B cell (primary cell): ENCODE data around the gene EHBP1L1. TPM values are rescaled to one million over a fixed set of nuclear protein-coding genes. Genes with fewer than 3 reads are reported as not detected.
A peak's percentile ranks its signal among the peaks of the same experiment; 100 is the strongest.

Source experiments
- ATAC-seq: fragments of 200-7000 bp; cut with Tn5 transposase; one replicate; pipeline ENCODE4 v1.10.0; 2021; ENCODE audit warnings: low read depth, mild to moderate bottlenecking, moderate number of reproducible peaks, moderate library complexity
- CTCF ChIA-PET: fragments of 350-600 bp; sonication (Branson Sonifier 250); formaldehyde crosslinking; loops from one replicate; lab custom pipeline; 2021; ENCODE audit warnings: antibody characterized with exemption, inconsistent platforms; lab: Charles Lee
- POLR2A ChIA-PET: fragments of 350-600 bp; sonication (Branson Sonifier 250); formaldehyde crosslinking; loops from one replicate; lab custom pipeline; 2021; ENCODE audit warnings: antibody characterized with exemption; lab: Charles Lee
- DNase-seq: peaks from one replicate; pipeline ENCODE4 v3.0.0; 2013
- H2AFZ ChIP-seq: 2 replicates; pipeline ENCODE4 v1.6.1; 2012; ENCODE audit warnings: mild to moderate bottlenecking, low read depth, low read length; ENCODE audit not compliant: insufficient read depth, poor library complexity, severe bottlenecking
- H3K27ac ChIP-seq, 2 donors: 1 replicate in 1 of 2; 2 replicates in 1 of 2; pipeline ENCODE4 v1.5.1; 2012 to 2013; ENCODE audit warnings: low read length in 2 of 2, mild to moderate bottlenecking in 2 of 2, moderate library complexity in 1 of 2
- H3K27me3 ChIP-seq, 4 experiments: fragments of 200-600 bp in 1 of 4; sonication (generic) in 1 of 4; replicated peaks in 1 of 4; 1 replicate in 2 of 4; 2 replicates in 2 of 4; pipeline versions ENCODE4 v1.6.1 to v1.7.0; 2013 to 2016; ENCODE audit warnings: low read length in 3 of 4, mild to moderate bottlenecking in 2 of 4, mixed read lengths in 1 of 4, moderate library complexity in 1 of 4; ENCODE audit not compliant: insufficient read depth in 4 of 4, control insufficient read depth in 3 of 4; ENCODE audit errors: control extremely low read depth in 1 of 4
- H3K36me3 ChIP-seq, 2 experiments: replicated peaks in 1 of 2; 1 replicate in 1 of 2; 2 replicates in 1 of 2; pipeline versions ENCODE4 v1.6.1 to v1.7.1; 2013; ENCODE audit warnings: low read length in 1 of 2; ENCODE audit not compliant: insufficient read depth in 2 of 2, control insufficient read depth in 1 of 2; ENCODE audit errors: control extremely low read depth in 1 of 2, extremely low read depth in 1 of 2
- H3K4me1 ChIP-seq, 2 donors: fragments of 200-600 bp in 1 of 2; sonication (generic) in 1 of 2; 1 replicate in 1 of 2; 2 replicates in 1 of 2; pipeline versions ENCODE4 v1.5.1 to v1.6.1; 2013 to 2017; ENCODE audit warnings: low read length in 2 of 2; ENCODE audit not compliant: control insufficient read depth in 2 of 2, insufficient read depth in 2 of 2
- H3K4me2 ChIP-seq: replicated peaks from 2 replicates; pipeline ENCODE3; 2012; ENCODE audit warnings: mild to moderate bottlenecking, low read depth, low read length; ENCODE audit not compliant: poor library complexity, severe bottlenecking
- H3K4me3 ChIP-seq, 5 experiments: fragments of 200-600 bp in 1 of 5; sonication (generic) in 1 of 5; 1 replicate in 3 of 5; 2 replicates in 2 of 5; pipeline versions ENCODE4 v1.5.1 to v1.7.0; 2011 to 2016; ENCODE audit warnings: low read length in 4 of 5, mild to moderate bottlenecking in 4 of 5, low read depth in 2 of 5, control low read depth in 1 of 5, moderate library complexity in 1 of 5; ENCODE audit not compliant: insufficient read depth in 1 of 5; ENCODE audit errors: control extremely low read depth in 1 of 5, extremely low read depth in 1 of 5
- H3K79me2 ChIP-seq: fragments of 200-600 bp; sonication (generic); one replicate; pipeline ENCODE4 v1.6.0; 2016; ENCODE audit warnings: low read length; ENCODE audit not compliant: control insufficient read depth, insufficient read depth
- H3K9ac ChIP-seq: fragments of 200-600 bp; sonication (generic); 2 replicates; pipeline ENCODE4 v1.6.1; 2017; ENCODE audit warnings: mild to moderate bottlenecking, low read length, moderate library complexity
- H3K9me3 ChIP-seq, 3 donors: one replicate each; pipeline versions ENCODE4 v1.6.1 to v1.7.1; 2013; ENCODE audit warnings: low read length in 2 of 3; ENCODE audit not compliant: control insufficient read depth in 2 of 3, insufficient read depth in 1 of 3; ENCODE audit errors: control extremely low read depth in 1 of 3
- H4K20me1 ChIP-seq: 2 replicates; pipeline ENCODE4 v1.6.0; 2012; ENCODE audit warnings: mild to moderate bottlenecking, low read length; ENCODE audit not compliant: insufficient read depth, control insufficient read depth, poor library complexity, severe bottlenecking
- H3K27ac Mint-ChIP-seq: one replicate; pipeline ENCODE4 v1.8.0; 2021; ENCODE audit warnings: mixed read lengths
- H3K27me3 Mint-ChIP-seq: one replicate; pipeline ENCODE4 v1.8.0; 2021; ENCODE audit warnings: mixed read lengths
- H3K4me1 Mint-ChIP-seq: one replicate; pipeline ENCODE4 v1.8.0; 2021; ENCODE audit warnings: mixed read lengths
- H3K4me3 Mint-ChIP-seq: one replicate; pipeline ENCODE4 v1.8.0; 2021; ENCODE audit warnings: mixed read lengths
- H3K9me3 Mint-ChIP-seq: one replicate; pipeline ENCODE4 v1.8.0; 2022; ENCODE audit warnings: mixed read lengths; ENCODE audit not compliant: insufficient read depth
- CTCF ChIP-seq: fragments of 200-600 bp; IDR thresholded peaks from one replicate; pipeline ENCODE4 v1.8.0; 2022; ENCODE audit warnings: antibody characterized with exemption, mild to moderate bottlenecking
- EZH2 ChIP-seq: IDR thresholded peaks from 2 replicates; pipeline ENCODE4 v1.6.1; 2012; ENCODE audit warnings: borderline replicate concordance, low read depth, mild to moderate bottlenecking, moderate library complexity, low read length; ENCODE audit not compliant: insufficient read depth, poor library complexity, severe bottlenecking
- WGBS: methylation state at CpG from one replicate; pipeline ENCODE4 v1.1.5; 2013; ENCODE audit warnings: missing lambda C conversion rate; ENCODE audit not compliant: insufficient coverage; 5-methylcytosine and 5-hydroxymethylcytosine counted together
- intact Hi-C: fragments of 100-400 bp; cut with micrococcal nuclease; formaldehyde crosslinking; loops from one replicate; pipeline ENCODE4 v1.10.0; 2022
- polyA plus RNA-seq: library from polyadenylated mRNA; depleted of rRNA; stranded (reverse); fragments of >200 nt; gene quantifications from 2 replicates; pipeline ENCODE4 v1.2.3, GENCODE V29; 2012
- total RNA-seq, 2 donors: library from RNA; stranded (reverse); fragments of 120-200 nt in 1 of 2; gene quantifications; 1 replicate in 1 of 2; 2 replicates in 1 of 2; pipeline versions ENCODE4 v1.2.3 to v1.2.4, GENCODE V29; 2013 to 2022

Gene EHBP1L1
- total and polyA plus RNA-seq, 2 donors (not counting 1 experiment from before 2014, with no cell fraction given), result 202 to 279 TPM

GRCh38 chr11:65604258-65604657, 28.4 kb downstream of the EHBP1L1 start:
- WGBS, result 100% methylated on average over 1 of the region's 1 CpG
- Histone ChIP-seq H3K27ac (no peak overlapping the region), H3K9me3 (peaks cover 0 to 14% (median 0%) of the 10 kb centered on the region in 3 donors), H3K9ac (no peak overlapping the region), H3K4me2 (no peak overlapping the region), H3K36me3 (peaks cover 1 to 57% of the 10 kb centered on the region in 2 experiments), H4K20me1 (peaks cover 12% of the 10 kb centered on the region), H3K4me3 (no peak overlapping the region), H2AFZ (no peak overlapping the region), H3K27me3 (no peaks in the 10 kb centered on the region), H3K4me1 (peaks cover 11% of the 10 kb centered on the region in 2 donors), H3K79me2 (no peaks in the 10 kb centered on the region)
- TF ChIP-seq CTCF, result no peak
- TF ChIP-seq EZH2, result no peak
- no peaks in the 10 kb centered on the region for H3K9me3 Mint-ChIP-seq
- no peak for ATAC-seq
- DNase-seq, result no peak
- ChIA-PET CTCF (interaction anchor here (1.3 to 1.9 kb wide), 3 partner anchors 10 to 14 kb away, joined by 4 to 13 read pairs (median 5); partner anchors contain the start of gene MAP3K11), POLR2A (interaction anchor here (0.6 to 1.5 kb wide), 3 partner anchors 27 to 68 kb away, joined by 3 to 8 read pairs (median 6); partner anchors contain the start of gene FAM89B)
- no peak overlapping the region for H3K27ac Mint-ChIP-seq
- no peaks in the 10 kb centered on the region for H3K27me3 Mint-ChIP-seq
- intact Hi-C loops, result no loop called here
- H3K4me3 Mint-ChIP-seq, result no peak overlapping the region
- H3K4me1 Mint-ChIP-seq, result peaks cover 21% of the 10 kb centered on the region

GRCh38 chr11:65606876-65607613, 31.2 kb downstream of the EHBP1L1 start:
- ChIA-PET CTCF (interaction anchor here (1.2 kb wide), 1 partner anchor 13 kb away, joined by 5 read pairs; no protein-coding TSS in a partner anchor), POLR2A (no interaction called here)
- Histone ChIP-seq H3K9ac (no peak overlapping the region), H3K4me3 (no peak overlapping the region), H3K27me3 (no peaks in the 10 kb centered on the region), H3K9me3 (peaks cover 0 to 14% (median 0%) of the 10 kb centered on the region in 3 donors), H3K4me1 (peaks cover 29 to 30% of the 10 kb centered on the region in 2 donors), H3K36me3 (peaks cover 1 to 69% of the 10 kb centered on the region in 2 experiments), H3K27ac (no peak overlapping the region), H3K4me2 (no peak overlapping the region), H4K20me1 (peaks cover 38% of the 10 kb centered on the region), H2AFZ (no peak overlapping the region), H3K79me2 (peaks cover 24% of the 10 kb centered on the region)
- intact Hi-C loops, result no loop called here
- no peaks in the 10 kb centered on the region for H3K27me3 Mint-ChIP-seq
- no peak for DNase-seq
- peak; percentile 40 for ATAC-seq
- no peaks in the 10 kb centered on the region for H3K9me3 Mint-ChIP-seq
- peaks cover 42% of the 10 kb centered on the region for H3K4me1 Mint-ChIP-seq
- WGBS, result 96% methylated on average over 66 of the region's 67 CpGs
- no peak overlapping the region for H3K4me3 Mint-ChIP-seq
- H3K27ac Mint-ChIP-seq, result no peak overlapping the region
- no peak for TF ChIP-seq EZH2
- TF ChIP-seq CTCF, result no peak
